ENCODE data around the gene RIOX2.
"Not testable (repeated sequence)": the region's sequence is repeated elsewhere in the genome, so short reads cannot be mapped to it uniquely, and the experiment has no call there.

RIOX2 gene

DNA sequence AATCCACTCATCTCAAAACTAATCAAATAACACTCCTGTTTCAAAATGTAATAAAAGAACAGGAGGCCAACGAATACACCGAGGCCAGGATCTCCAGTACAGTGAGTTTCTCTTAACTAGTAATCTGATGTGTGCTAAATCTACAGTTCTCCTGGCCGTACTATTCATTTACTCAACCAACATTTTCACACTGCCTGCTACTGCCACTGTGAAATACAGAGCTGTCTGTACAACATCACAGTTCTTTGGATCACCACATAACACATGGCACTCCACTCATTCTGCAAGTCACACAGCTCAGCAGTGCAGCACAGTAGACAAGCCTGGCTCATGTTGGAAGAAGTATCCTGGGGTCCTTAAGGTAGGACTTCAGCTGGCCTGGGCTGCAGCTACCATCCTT, 21.9 kb downstream of the RIOX2 start:
- DNase-seq, result no peak

- no peak for DNase-seq
Observed at GRCh38 chr3:97949743-97950142, 22.5 kb downstream of the RIOX2 start.

DNA sequence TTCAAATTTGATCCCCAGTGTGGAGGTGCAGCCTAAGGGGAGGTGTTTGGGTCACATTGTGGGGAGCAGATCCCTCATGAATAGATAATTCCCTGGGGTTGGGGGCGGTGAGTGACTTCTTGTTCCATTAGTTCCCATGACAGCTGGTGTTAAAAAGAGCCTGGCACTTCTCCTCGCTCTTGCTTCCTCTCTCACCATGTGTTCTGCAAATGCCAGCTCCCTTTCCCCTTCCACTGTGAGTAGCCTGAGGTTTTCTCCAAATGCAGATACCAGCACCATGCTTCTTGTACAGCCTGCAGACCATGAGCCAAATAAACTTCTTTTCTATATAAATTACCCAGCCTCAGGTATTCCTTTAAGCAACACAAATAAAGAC, 23.1 kb downstream of the RIOX2 start:
- no peak for DNase-seq

DNA sequence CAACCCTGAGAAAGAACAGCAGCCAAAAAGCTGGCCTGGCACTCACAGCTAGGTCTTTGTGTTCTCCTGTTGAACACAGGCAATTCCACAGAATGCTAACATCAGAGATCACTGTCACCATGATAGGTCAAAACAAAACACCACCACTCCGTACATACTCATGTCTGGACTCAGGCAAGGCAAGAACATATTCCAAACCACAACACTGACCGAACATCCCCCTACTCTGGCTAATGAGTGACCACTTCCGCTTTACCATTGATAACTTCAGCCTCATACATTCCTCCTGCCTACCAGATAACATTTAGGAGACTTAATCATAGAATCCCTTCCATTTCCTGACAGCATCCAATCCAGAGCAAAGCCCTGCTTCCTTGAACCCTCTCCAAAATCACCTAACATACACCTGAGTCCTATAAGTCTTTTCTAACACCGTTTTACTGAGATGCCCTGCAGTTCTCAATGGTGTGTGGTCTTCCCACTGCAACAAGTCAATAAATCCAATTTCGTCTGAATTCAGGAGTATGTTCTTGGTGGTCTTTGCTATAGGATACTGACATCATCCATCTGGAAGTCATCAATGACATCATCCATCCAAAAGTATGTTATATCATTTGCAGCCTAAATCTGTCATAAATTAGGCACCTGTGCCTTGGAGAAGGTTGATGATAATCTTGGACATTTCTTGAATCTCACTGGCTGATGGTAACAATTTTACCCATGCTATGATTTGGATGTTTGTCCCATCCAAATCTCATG, 23.7 kb downstream of the RIOX2 start:
- no peak for DNase-seq

DNA sequence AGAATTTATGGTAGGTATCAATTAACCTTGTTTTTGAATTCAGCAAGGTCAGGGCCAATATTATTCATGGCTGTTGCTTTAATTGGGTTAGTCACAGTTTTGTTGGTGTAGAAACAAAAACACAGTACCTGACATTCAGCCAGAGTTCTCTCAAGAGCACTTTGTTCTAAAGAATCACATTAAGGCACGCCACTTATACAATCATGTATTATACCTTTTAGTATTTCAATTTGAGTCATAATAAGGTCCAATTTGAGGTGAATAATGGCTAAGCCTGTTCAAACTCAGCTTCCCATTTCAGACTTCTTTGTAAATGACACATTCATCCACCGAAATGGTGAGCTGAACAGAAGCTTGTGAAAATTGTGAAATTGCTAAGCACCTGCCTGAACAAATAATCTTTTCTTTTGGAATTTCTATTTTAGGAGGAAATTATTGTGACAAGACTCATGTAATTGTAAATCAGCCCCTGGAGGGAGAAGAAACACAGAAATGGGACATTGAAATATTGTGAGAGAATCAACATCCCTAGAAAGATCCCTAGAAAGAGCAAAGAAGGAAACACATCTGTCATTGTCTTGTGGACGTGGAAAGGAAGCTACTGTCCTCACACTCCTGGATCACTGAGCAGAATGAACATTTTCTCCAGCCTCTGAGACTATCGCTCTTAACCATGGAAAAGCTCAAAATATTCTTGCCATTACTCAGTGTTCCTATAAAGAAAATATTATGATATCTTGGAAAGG, 29.3 kb downstream of the RIOX2 start:
- peak; percentile 90 for DNase-seq

- DNase-seq, result no peak
Observed at GRCh38 chr3:97940034-97940433, 32.2 kb downstream of the RIOX2 start.

DNA sequence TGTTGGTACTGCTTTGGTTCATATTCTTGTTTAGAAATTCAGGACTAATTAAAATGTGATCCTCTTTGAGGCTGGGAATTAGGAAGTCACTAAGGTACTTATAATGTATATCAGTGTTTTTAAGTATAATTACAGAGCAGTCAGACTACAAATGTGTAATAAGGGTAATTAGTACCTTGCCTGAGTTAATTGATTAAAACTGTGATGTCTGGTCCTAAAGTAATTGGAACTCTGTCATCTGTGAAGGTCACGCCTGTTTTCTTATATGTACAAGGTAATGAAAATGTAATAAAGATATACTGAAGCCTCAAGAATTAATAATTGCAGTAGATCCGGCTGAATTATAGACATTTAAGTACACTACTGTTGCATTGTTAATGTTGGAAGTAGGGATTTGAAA, 32.8 kb downstream of the RIOX2 start:
- no peak for DNase-seq

- DNase-seq, result no peak
Observed at GRCh38 chr3:97938444-97938843, 33.8 kb downstream of the RIOX2 start.

- no peak for DNase-seq
Observed at GRCh38 chr3:97937205-97937604, 35.0 kb downstream of the RIOX2 start.

DNA sequence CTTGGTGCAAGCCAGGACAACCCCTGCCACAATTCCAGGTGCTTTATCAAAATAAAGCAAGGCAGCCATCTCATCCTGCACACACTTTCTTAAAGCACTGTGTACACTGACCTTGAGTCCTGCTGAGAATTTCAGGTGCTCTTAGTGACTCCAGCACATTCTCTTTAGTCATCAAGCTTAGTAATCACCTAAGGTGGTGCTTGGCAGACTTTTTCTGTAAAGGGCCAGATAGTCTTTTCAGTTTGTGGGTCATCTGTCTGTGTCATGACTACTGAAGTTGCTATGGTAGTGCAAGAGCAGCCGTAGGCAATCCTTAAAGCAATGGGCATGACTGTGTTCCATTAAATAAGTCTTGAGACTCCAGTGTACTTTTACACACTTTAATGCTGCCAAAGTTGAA, 36.4 kb downstream of the RIOX2 start:
- no peak for DNase-seq

- no peak for DNase-seq
Observed at GRCh38 chr3:97934980-97935695, 37.1 kb downstream of the RIOX2 start.

- DNase-seq, result no peak
Observed at GRCh38 chr3:97932387-97932801, 39.8 kb downstream of the RIOX2 start.

GRCh38 chr3:97931218-97931617, 41.0 kb downstream of the RIOX2 start:
- no peak for DNase-seq

GRCh38 chr3:97930018-97930417, 42.2 kb downstream of the RIOX2 start:
- DNase-seq, result no peak

GRCh38 chr3:97928986-97929385, 43.2 kb downstream of the RIOX2 start:
- DNase-seq, result no peak

DNA sequence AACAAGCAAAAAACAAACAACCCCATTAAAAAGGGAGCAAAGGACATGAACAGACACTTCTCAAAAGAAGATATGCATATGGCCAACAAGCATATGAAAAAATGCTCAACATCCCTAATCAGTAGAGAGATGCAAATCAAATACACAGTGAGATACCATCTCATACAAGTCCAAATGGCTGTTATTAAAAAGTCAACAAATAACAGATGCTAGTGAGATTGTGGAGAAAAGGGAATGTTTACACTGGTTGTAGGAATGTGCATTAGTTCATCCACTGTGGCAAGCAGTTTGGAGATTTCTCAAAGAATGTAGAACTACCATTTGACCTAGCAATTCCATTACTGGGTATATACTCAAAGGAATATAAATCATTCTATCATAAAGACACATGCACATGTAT, 44.5 kb downstream of the RIOX2 start:
- DNase-seq, result no peak

DNA sequence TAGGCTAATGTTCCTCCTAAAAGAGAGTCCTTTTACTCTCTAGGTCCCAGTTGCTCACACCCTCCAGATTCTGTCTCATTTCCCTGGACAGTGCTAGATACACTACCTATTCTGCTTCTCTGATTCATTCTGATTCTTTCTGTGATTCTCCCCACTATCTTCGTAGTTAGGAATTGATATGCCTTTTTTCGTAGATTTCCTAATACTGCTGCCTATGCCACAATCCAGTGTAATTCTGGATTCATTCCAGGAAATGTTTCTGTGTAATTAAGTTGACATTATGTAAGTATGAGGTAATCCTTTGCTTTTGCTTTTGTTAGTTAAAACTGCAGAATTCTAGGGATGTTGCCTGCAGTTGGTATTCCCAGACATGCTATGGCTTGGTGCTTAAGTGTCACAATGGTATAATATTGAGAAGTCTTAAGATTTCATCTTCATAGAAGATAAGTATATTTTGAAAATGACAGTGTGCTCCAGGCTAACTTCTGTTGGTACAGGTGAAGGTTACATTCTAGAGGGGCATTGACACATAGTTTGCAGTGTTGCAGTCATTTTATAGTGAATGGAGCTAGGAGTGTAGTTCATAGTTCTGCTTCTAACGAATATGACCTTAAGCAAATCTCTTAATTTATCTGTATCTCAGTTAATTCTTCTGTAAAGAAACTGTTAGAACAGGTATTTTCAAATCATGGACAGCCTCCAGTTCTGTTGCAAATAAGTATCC, 54.3 kb downstream of the RIOX2 start:
- no peak for DNase-seq

- DNase-seq, result no peak
Observed at GRCh38 chr3:97916576-97916975, 55.7 kb downstream of the RIOX2 start.

GRCh38 chr3:97914388-97914787, 57.8 kb downstream of the RIOX2 start:
- DNase-seq, result no peak

GRCh38 chr3:97911459-97911858, 60.8 kb downstream of the RIOX2 start:
- no peak for DNase-seq

- DNase-seq, result no peak
Observed at GRCh38 chr3:97910931-97911351, 61.3 kb downstream of the RIOX2 start.

- DNase-seq, result not testable (repeated sequence)
Observed at GRCh38 chr3:97910236-97910831, 61.9 kb downstream of the RIOX2 start.

GRCh38 chr3:97909830-97910229, 62.4 kb downstream of the RIOX2 start:
- not testable (repeated sequence) for DNase-seq

All from NCI-H2227 treated with DMSO at 0.1 percent for 48 hours (cell line).